BJ (cell line): ENCODE data around the gene NOXO1. TPM values are rescaled to one million over a fixed set of nuclear protein-coding genes. Genes with fewer than 3 reads are reported as not detected.

Experiments
- CTCF ChIA-PET: fragments of 350-600 bp; formaldehyde crosslinking; extraction: SDS; loops from one replicate; lab custom pipeline; 2021; ENCODE audit warnings: antibody characterized with exemption, inconsistent platforms; lab: Yijun Ruan, JAX
- POLR2A ChIA-PET: fragments of 300-600 bp; sonication (Branson Sonifier 250); formaldehyde crosslinking; extraction: SDS; loops from one replicate; lab custom pipeline; 2021; ENCODE audit warnings: antibody characterized with exemption; lab: Charles Lee
- DNase-seq: peaks from one replicate; pipeline ENCODE4 v3.0.0-alpha.2; 2011; ENCODE audit warnings: low read depth
- H3K27me3 ChIP-seq: 2 replicates; pipeline ENCODE4 v1.6.0; 2011; ENCODE audit warnings: low read length; ENCODE audit not compliant: control insufficient read depth, insufficient read depth
- H3K36me3 ChIP-seq: 2 replicates; pipeline ENCODE4 v1.5.1; 2011; ENCODE audit warnings: low read length; ENCODE audit not compliant: control insufficient read depth, insufficient read depth
- H3K4me3 ChIP-seq: 2 replicates; pipeline ENCODE4 v1.5.1; 2011; ENCODE audit warnings: low read depth, mild to moderate bottlenecking, control low read depth, low read length
- polyA plus RNA-seq: library from polyadenylated mRNA; depleted of rRNA; stranded (reverse); fragments of >200 nt; gene quantifications from 2 replicates; pipeline ENCODE4 v1.2.3, GENCODE V29; 2011
- TF ChIP-seq, protein P1 (sequence below): IDR thresholded peaks from 2 replicates; pipeline ENCODE4 v1.5.1; 2011; ENCODE audit warnings: low read depth, mild to moderate bottlenecking, control low read depth, inconsistent platforms, low read length, moderate library complexity; ENCODE audit not compliant: insufficient read depth

The NOXO1 gene
- polyA plus RNA-seq, 1 experiment: 0.17 TPM

DNA sequence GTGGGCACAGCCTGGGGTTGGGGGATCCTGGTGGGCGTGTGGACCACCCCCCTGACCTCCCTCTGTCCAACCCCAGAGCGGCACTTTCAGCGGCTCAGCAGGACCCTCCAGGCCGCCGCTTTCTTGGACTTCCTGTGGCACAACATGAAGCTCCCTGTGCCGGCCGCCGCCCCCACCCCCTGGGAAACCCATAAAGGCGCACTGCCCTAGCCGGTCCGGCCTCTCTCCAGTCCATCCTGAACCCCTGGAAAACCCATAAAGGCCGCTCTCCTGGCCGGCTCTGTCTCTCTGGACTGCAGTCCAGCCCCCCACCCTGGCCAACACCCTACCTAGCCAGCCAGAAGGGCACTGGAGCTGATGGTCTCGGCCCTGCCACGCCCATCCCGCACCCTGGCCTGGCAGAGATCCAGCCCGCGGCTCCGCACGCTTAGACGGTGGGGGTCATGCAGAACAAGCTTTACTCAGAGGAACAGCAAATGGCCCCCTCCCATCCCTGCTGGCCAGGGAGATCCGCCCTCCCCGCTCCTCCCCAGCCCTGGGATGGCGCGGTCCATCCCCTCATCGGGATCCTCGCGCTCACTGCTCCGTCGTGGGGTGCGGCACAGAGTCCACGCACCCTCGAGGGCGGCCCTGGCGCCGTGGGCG lies 2.7 kb downstream of the NOXO1 start:
- DNase-seq: no peak
- Histone ChIP-seq H3K4me3 (no peak overlapping the region), H3K36me3 (peaks cover 32% of the 10 kb centered on the region), H3K27me3 (peaks cover 12% of the 10 kb centered on the region)
- ChIA-PET POLR2A (no interaction called here), CTCF (interaction anchor here (1.1 kb wide), 1 partner anchor 162 kb away, joined by 4 read pairs; no protein-coding TSS in a partner anchor)
- TF ChIP-seq, protein P1, sequence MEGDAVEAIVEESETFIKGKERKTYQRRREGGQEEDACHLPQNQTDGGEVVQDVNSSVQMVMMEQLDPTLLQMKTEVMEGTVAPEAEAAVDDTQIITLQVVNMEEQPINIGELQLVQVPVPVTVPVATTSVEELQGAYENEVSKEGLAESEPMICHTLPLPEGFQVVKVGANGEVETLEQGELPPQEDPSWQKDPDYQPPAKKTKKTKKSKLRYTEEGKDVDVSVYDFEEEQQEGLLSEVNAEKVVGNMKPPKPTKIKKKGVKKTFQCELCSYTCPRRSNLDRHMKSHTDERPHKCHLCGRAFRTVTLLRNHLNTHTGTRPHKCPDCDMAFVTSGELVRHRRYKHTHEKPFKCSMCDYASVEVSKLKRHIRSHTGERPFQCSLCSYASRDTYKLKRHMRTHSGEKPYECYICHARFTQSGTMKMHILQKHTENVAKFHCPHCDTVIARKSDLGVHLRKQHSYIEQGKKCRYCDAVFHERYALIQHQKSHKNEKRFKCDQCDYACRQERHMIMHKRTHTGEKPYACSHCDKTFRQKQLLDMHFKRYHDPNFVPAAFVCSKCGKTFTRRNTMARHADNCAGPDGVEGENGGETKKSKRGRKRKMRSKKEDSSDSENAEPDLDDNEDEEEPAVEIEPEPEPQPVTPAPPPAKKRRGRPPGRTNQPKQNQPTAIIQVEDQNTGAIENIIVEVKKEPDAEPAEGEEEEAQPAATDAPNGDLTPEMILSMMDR: no peak

DNA sequence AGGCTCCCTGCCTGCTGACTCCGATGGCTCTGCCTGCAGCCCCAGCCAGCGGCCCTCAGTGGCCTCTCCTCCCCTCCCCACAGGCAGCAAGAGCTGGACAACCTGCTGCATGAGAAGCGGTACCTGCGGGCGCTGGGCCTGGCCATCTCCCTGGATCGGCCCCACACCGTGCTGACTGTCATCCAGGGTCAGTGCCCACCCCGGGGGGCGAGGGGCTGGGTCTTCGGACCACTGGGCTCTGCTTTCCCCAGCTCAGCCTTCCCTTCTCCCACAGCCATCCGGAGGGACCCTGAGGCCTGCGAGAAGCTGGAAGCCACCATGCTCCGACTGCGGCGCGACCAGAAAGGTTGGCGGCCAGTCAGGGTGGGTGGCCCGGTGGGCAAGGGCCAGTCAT lies 3.4 kb downstream of the NOXO1 start:
- CTCF ChIA-PET: no interaction called here
- POLR2A ChIA-PET: no interaction called here
- peaks cover 12% of the 10 kb centered on the region for H3K27me3 ChIP-seq
- H3K4me3 ChIP-seq: no peak overlapping the region
- no peak for DNase-seq
- peaks cover 32% of the 10 kb centered on the region for H3K36me3 ChIP-seq
- TF ChIP-seq, protein P1: no peak

DNA sequence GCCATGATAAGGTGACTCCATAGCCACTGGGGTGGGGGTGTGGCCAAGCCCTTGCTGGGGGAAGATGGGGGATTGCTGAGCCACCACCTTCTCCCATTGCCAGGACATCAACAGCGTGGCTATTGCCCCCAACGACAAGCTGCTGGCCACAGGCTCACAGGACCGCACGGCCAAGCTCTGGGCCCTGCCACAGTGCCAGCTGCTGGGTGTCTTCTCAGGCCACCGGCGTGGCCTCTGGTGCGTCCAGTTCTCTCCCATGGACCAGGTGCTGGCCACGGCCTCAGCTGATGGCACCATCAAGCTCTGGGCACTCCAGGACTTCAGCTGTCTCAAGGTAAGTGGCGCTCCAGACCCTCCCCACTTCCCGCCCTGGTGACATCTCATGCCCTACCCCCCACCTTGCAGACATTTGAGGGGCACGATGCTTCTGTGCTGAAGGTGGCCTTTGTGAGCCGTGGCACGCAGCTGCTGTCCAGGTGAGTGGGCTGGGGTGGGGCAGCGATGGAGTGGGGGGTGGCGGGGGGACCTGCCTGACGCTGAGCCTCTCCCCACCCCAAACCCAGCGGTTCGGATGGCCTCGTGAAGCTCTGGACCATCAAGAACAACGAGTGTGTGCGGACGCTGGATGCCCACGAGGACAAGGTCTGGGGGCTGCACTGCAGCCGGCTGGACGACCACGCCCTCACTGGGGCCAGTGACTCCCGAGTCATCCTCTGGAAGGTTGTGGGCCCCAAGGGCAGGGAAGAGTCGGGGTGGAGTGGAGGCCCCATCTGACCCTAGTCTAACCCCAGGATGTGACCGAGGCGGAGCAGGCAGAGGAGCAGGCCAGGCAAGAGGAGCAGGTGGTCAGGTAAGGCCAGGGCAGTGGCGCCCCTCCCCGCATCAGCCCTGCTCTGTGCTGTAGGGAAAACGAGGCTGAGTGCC lies 4.1 kb downstream of the NOXO1 start:
- no peak for DNase-seq
- ChIA-PET CTCF (no interaction called here), POLR2A (no interaction called here)
- peaks cover 9% of the 10 kb centered on the region for H3K27me3 ChIP-seq
- TF ChIP-seq, protein P1: no peak
- peaks cover 32% of the 10 kb centered on the region for H3K36me3 ChIP-seq
- no peak overlapping the region for H3K4me3 ChIP-seq

DNA sequence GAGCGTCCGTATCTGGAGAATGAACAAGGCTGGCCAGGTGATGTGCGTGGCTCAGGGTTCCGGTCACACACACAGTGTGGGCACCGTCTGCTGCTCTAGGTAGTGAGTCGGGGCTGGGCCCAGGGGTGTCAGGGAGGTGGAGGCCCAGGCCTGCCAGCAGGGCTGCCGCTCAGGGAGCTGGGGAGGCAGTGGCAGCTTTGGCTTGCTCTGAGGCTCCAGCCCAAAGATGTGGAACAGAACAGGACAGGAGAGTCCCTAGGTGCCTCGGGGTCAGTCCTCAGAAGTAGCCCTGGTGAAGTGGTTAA lies 5.1 kb downstream of the NOXO1 start:
- CTCF ChIA-PET: no interaction called here
- POLR2A ChIA-PET: no interaction called here
- TF ChIP-seq, protein P1: no peak
- no peak for DNase-seq
- Histone ChIP-seq H3K36me3 (peaks cover 32% of the 10 kb centered on the region), H3K4me3 (no peak overlapping the region), H3K27me3 (peaks cover 6% of the 10 kb centered on the region)

DNA sequence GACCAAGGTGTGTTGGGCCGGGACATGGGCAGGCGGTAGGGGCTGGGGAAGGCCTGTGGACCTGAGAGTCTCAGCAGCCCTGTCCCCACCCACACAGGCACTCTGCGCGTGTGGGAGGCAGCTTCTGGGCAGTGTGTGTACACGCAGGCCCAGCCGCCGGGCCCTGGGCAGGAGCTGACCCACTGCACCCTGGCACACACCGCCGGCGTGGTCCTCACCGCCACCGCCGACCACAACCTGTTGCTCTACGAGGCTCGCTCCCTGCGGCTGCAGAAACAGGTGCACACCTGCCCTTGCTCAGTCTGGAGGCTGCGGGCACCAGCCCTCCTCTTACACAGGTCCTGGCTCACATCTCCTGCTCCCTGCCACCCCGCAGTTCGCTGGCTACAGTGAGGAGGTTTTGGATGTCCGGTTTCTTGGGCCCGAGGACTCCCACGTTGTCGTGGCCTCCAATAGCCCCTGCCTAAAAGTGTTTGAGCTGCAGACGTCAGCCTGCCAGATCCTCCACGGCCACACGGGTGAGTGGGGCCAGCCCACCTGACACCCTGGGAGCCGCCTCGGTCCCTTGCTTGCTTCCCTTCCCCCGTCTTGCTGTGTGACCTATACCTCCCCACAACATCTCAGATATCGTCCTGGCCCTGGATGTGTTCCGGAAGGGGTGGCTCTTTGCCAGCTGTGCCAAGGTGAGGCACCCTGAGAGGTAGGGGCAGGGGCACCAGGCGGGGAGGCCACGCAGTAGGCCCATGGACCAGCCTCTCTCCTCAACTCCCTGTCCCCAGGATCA lies 5.6 kb downstream of the NOXO1 start:
- Histone ChIP-seq H3K4me3 (no peak overlapping the region), H3K36me3 (peaks cover 32% of the 10 kb centered on the region), H3K27me3 (peaks cover 6% of the 10 kb centered on the region)
- DNase-seq: no peak
- POLR2A ChIA-PET: no interaction called here
- TF ChIP-seq, protein P1: no peak
- CTCF ChIA-PET: no interaction called here
